HG03565 (cell line): ENCODE data around the gene MIDN.
"Not testable (repeated sequence)": the region's sequence is repeated elsewhere in the genome, so short reads cannot be mapped to it uniquely, and the experiment has no call there.

Experiments
- ATAC-seq: cut with Tn5 transposase; IDR thresholded peaks from one replicate; pipeline ENCODE4 v1.9.1; 2021; ENCODE audit warnings: mild to moderate bottlenecking, moderate library complexity; ENCODE audit not compliant: unreplicated experiment

The MIDN gene

GRCh38 chr19:1245494-1246264, 2.7 kb upstream of the MIDN start:
- ATAC-seq, result no peak

GRCh38 chr19:1246265-1247087, 1.9 kb upstream of the MIDN start:
- not testable (repeated sequence) for ATAC-seq

GRCh38 chr19:1247748-1248138, 640 bp upstream of the MIDN start:
- ATAC-seq, result no peak

- ATAC-seq, result peak; percentile 20
These were observed 459 bp downstream of the MIDN start for GRCh38 chr19:1248786-1249297.

GRCh38 chr19:1249298-1249989, 1.1 kb downstream of the MIDN start:
- ATAC-seq, result peak; percentile 43

GRCh38 chr19:1249990-1250436, 1.6 kb downstream of the MIDN start:
- no peak for ATAC-seq

- no peak for ATAC-seq
These were observed 2.3 kb downstream of the MIDN start for GRCh38 chr19:1250437-1251260.

- no peak for ATAC-seq
These were observed 3.2 kb downstream of the MIDN start for GRCh38 chr19:1251330-1252220.

GRCh38 chr19:1252221-1252820, 3.9 kb downstream of the MIDN start:
- ATAC-seq, result no peak

- no peak for ATAC-seq
These were observed 4.6 kb downstream of the MIDN start for GRCh38 chr19:1252821-1253513.

- ATAC-seq, result no peak
These were observed 5.2 kb downstream of the MIDN start for GRCh38 chr19:1253514-1254080.

- ATAC-seq, result no peak
These were observed 5.7 kb downstream of the MIDN start for GRCh38 chr19:1254081-1254527.

GRCh38 chr19:1254530-1255185, 6.3 kb downstream of the MIDN start:
- no peak for ATAC-seq

GRCh38 chr19:1255186-1256161, 7.1 kb downstream of the MIDN start:
- ATAC-seq, result no peak

GRCh38 chr19:1256646-1257474, 8.5 kb downstream of the MIDN start:
- ATAC-seq, result no peak
